Loucy (cell line): Measurements from ENCODE around the gene SLC4A4.

Source experiments
- EZH2phosphoT487 ChIP-seq: fragments of 200-600 bp; IDR thresholded peaks from 2 replicates; pipeline ENCODE4 v1.6.1; 2018; ENCODE audit warnings: antibody characterized with exemption, mild to moderate bottlenecking, moderate library complexity, borderline replicate concordance
- TF ChIP-seq, protein P1 (sequence below): fragments of 200-600 bp; sonication (generic); conservative IDR thresholded peaks from 2 replicates; pipeline ENCODE4 v1.5.1; 2014; ENCODE audit warnings: mild to moderate bottlenecking, antibody characterized with exemption, low read length

DNA sequence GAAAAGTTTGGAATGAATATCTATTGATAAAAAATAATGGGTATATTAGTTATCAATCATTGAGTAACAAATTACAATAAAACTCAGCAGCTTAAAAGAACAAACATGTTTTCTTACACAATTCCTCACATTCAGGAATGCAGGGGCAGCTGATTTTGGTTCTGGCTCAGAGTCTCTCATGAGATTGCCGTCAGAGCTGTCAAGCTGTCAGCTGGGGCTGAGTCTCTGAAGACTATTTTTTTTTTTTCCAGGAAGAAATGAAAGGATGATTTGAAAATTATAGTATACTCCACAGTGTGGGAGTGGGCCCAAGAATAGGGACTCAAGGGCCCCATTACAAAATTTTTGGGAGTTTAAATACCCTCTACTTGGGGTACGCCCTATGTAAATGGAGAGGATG lies 226.0 kb downstream of the SLC4A4 start:
- TF ChIP-seq, protein P1, sequence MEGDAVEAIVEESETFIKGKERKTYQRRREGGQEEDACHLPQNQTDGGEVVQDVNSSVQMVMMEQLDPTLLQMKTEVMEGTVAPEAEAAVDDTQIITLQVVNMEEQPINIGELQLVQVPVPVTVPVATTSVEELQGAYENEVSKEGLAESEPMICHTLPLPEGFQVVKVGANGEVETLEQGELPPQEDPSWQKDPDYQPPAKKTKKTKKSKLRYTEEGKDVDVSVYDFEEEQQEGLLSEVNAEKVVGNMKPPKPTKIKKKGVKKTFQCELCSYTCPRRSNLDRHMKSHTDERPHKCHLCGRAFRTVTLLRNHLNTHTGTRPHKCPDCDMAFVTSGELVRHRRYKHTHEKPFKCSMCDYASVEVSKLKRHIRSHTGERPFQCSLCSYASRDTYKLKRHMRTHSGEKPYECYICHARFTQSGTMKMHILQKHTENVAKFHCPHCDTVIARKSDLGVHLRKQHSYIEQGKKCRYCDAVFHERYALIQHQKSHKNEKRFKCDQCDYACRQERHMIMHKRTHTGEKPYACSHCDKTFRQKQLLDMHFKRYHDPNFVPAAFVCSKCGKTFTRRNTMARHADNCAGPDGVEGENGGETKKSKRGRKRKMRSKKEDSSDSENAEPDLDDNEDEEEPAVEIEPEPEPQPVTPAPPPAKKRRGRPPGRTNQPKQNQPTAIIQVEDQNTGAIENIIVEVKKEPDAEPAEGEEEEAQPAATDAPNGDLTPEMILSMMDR = no peak
- TF ChIP-seq EZH2phosphoT487 = no peak
